Neuronal stem cell (in vitro differentiated cells): ENCODE measurements around the gene NEK2.

ENCODE experiments used
- DNase-seq: peaks from one replicate; pipeline ENCODE4 v3.0.0-alpha.2; 2013; ENCODE audit warnings: low spot score
- H2AFZ ChIP-seq: one replicate; pipeline ENCODE4 v1.6.1; 2013; ENCODE audit warnings: mild to moderate bottlenecking, low read length, inconsistent platforms
- H2AK5ac ChIP-seq: 2 replicates; pipeline ENCODE4 v1.6.1; 2013; ENCODE audit warnings: low read depth, mild to moderate bottlenecking, inconsistent platforms, low read length, moderate library complexity, mixed read lengths
- H2BK120ac ChIP-seq: 2 replicates; pipeline ENCODE4 v1.6.1; 2013; ENCODE audit warnings: low read depth, mild to moderate bottlenecking, inconsistent platforms, low read length, moderate library complexity, mixed read lengths
- H2BK12ac ChIP-seq: one replicate; pipeline ENCODE4 v1.6.1; 2013; ENCODE audit warnings: low read length, inconsistent platforms
- H2BK15ac ChIP-seq: 2 replicates; pipeline ENCODE4 v1.6.1; 2013; ENCODE audit warnings: mild to moderate bottlenecking, low read length, inconsistent platforms, mixed read lengths
- H2BK5ac ChIP-seq: one replicate; pipeline ENCODE4 v1.6.1; 2013; ENCODE audit warnings: inconsistent platforms, mild to moderate bottlenecking, low read length, moderate library complexity
- H3K14ac ChIP-seq: one replicate; pipeline ENCODE4 v1.6.1; 2013; ENCODE audit warnings: low read length, inconsistent platforms
- H3K18ac ChIP-seq: 2 replicates; pipeline ENCODE4 v1.6.1; 2013; ENCODE audit warnings: low read length, inconsistent platforms
- H3K23ac ChIP-seq: 2 replicates; pipeline ENCODE4 v1.6.1; 2013; ENCODE audit warnings: low read depth, mild to moderate bottlenecking, mixed read lengths, low read length, inconsistent platforms; ENCODE audit not compliant: poor library complexity
- H3K27ac ChIP-seq: replicated peaks from 3 replicates; pipeline ENCODE4 v1.5.1; 2013; ENCODE audit warnings: low read length, inconsistent platforms
- H3K27me3 ChIP-seq, 3 experiments: 2 replicates each; pipeline ENCODE4 v1.6.1; 2013; ENCODE audit warnings: low read length in 3 of 3, mild to moderate bottlenecking in 2 of 3, inconsistent platforms in 1 of 3, low read depth in 1 of 3, mixed read lengths in 1 of 3, moderate library complexity in 1 of 3; ENCODE audit not compliant: control insufficient read depth in 3 of 3, insufficient read depth in 3 of 3
- H3K36me3 ChIP-seq, 2 donors: replicated peaks in 1 of 2; 2 replicates each; pipeline ENCODE4 v1.6.1; 2013; ENCODE audit warnings: low read length in 2 of 2; ENCODE audit not compliant: control insufficient read depth in 2 of 2, insufficient read depth in 2 of 2
- H3K4ac ChIP-seq: 2 replicates; pipeline ENCODE4 v1.6.1; 2013; ENCODE audit warnings: inconsistent platforms, mild to moderate bottlenecking, low read length, moderate library complexity
- H3K4me1 ChIP-seq, 2 donors: 1 replicate in 1 of 2; 2 replicates in 1 of 2; pipeline ENCODE4 v1.6.1; 2013; ENCODE audit warnings: low read length in 2 of 2, low read depth in 1 of 2; ENCODE audit not compliant: control insufficient read depth in 2 of 2, insufficient read depth in 1 of 2
- H3K4me2 ChIP-seq: one replicate; pipeline ENCODE4 v1.6.1; 2013; ENCODE audit warnings: mild to moderate bottlenecking, low read length, inconsistent platforms; ENCODE audit not compliant: insufficient read depth, poor library complexity, severe bottlenecking
- H3K4me3 ChIP-seq, 2 donors: 2 replicates each; pipeline ENCODE4 v1.5.1; 2013; ENCODE audit warnings: low read length in 2 of 2, mild to moderate bottlenecking in 2 of 2, inconsistent platforms in 1 of 2, moderate library complexity in 1 of 2
- H3K79me1 ChIP-seq: one replicate; pipeline ENCODE4 v1.6.1; 2013; ENCODE audit warnings: low read depth, mild to moderate bottlenecking, inconsistent platforms, low read length, moderate library complexity
- H3K9ac ChIP-seq: one replicate; pipeline ENCODE4 v1.6.1; 2013; ENCODE audit warnings: mild to moderate bottlenecking, low read depth, low read length, inconsistent platforms; ENCODE audit not compliant: poor library complexity
- H3K9me3 ChIP-seq, 2 donors: replicated peaks in 1 of 2; 2 replicates each; pipeline versions ENCODE3 to v1.6.1; 2013; ENCODE audit warnings: low read length in 2 of 2, mild to moderate bottlenecking in 2 of 2, inconsistent platforms in 1 of 2, low read depth in 1 of 2, mixed read lengths in 1 of 2, moderate library complexity in 1 of 2; ENCODE audit not compliant: control insufficient read depth in 2 of 2, insufficient read depth in 1 of 2
- H4K8ac ChIP-seq: one replicate; pipeline ENCODE4 v1.6.1; 2013; ENCODE audit warnings: low read depth, mild to moderate bottlenecking, inconsistent platforms, low read length, moderate library complexity
- H4K91ac ChIP-seq: one replicate; pipeline ENCODE4 v1.6.1; 2013; ENCODE audit warnings: low read length, low read depth, mild to moderate bottlenecking, inconsistent platforms; ENCODE audit not compliant: poor library complexity
- WGBS, 2 donors: extraction: QIAGEN DNeasy Blood & Tissue Kit; methylation state at CpG; one replicate each; pipeline ENCODE4 v1.1.7; 2013; ENCODE audit warnings: missing lambda C conversion rate in 2 of 2, mixed read lengths in 1 of 2; ENCODE audit not compliant: insufficient read length in 2 of 2, insufficient replicate concordance in 1 of 2; ENCODE audit errors: extremely low coverage in 2 of 2; 5-methylcytosine and 5-hydroxymethylcytosine counted together

The NEK2 gene

DNA sequence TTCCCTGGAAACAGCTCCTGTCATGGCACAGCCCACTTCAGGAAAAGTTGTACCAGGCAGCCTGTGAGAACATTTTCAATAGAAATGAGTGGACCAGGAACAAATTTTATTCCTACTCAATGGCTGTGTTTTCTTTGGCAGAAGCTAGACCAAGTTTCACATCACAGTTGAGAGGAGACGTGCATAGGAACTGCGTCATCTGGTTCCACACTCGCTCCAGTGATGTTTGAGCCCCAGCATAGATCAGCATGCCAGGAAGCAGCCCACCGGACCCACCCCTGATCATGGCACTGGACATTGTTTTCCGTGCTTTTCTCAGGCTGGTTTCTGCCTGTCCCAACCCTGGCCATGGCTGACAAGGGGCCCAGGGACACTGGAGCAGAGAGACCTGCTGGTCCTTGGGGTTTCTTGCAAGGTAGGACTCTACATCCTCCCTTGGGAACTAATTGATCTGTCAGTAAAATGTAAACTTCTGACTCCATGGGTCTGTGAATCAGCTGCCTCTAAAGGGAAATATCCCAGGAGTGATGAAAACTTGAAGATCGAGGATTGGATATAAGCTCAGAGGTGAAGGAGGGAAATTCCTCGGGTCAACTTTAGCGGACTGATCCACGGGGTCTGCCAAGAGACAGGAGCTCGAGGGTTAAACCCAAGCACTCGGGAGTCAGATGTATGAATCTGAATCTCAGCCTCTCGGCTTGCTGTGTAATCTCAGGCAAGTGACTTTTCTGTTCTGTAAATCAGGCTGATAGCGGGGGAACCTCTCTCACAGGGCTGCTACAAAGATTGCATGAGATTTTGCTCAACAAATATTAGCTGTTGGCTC lies 35.7 kb downstream of the NEK2 start:
- no peak overlapping the region for H2AK5ac ChIP-seq
- H2BK12ac ChIP-seq, result no peak overlapping the region
- no peak overlapping the region for H2AFZ ChIP-seq
- no peak overlapping the region for H3K27ac ChIP-seq
- no peaks in the 10 kb centered on the region for H3K79me1 ChIP-seq
- no peak overlapping the region for H2BK15ac ChIP-seq
- no peaks in the 10 kb centered on the region for H3K36me3 ChIP-seq
- no peak overlapping the region for H2BK120ac ChIP-seq
- H3K4ac ChIP-seq, result no peak overlapping the region
- DNase-seq, result no peak
- H3K18ac ChIP-seq, result no peak overlapping the region
- no peak overlapping the region for H3K4me3 ChIP-seq
- H3K9ac ChIP-seq, result no peak overlapping the region
- no CpG with 5 or more reads among the region's 13 CpGs for WGBS, 2 donors
- H3K14ac ChIP-seq, result no peak overlapping the region
- no peak overlapping the region for H3K4me2 ChIP-seq
- H4K8ac ChIP-seq, result no peak overlapping the region
- H2BK5ac ChIP-seq, result no peak overlapping the region
- H3K27me3 ChIP-seq, result peaks cover 0 to 19% (median 0%) of the 10 kb centered on the region in 3 experiments
- peaks cover 2 to 6% of the 10 kb centered on the region in 2 donors for H3K4me1 ChIP-seq
- no peak overlapping the region for H3K23ac ChIP-seq
- no peak overlapping the region for H4K91ac ChIP-seq
- H3K9me3 ChIP-seq, result no peaks in the 10 kb centered on the region

DNA sequence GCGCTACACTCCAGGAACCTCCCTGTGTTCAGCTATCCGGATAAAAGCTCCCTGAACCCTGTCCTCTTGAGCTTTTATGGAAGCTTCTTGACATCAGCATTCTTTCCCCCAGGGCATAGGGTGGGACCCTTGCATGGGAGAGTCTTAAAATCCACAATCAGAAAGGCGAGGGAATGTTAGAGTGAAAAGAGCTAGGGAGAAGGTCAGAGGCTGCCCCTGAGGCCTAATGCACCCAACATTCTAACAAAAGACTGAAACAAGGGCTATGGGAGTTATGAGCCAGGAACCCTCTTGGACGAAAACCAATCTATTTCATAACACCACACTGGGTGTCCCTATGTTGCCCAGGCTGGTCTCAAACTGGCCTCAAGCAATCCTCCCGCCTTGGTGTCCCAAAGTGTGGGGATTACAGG lies 36.7 kb downstream of the NEK2 start:
- H4K91ac ChIP-seq, result no peak overlapping the region
- H3K18ac ChIP-seq, result no peak overlapping the region
- no peaks in the 10 kb centered on the region for H3K36me3 ChIP-seq
- H2BK12ac ChIP-seq, result no peak overlapping the region
- H3K9ac ChIP-seq, result no peak overlapping the region
- no peak overlapping the region for H4K8ac ChIP-seq
- no CpG with 5 or more reads among the region's 5 CpGs for WGBS, 2 donors
- no peak overlapping the region for H2AFZ ChIP-seq
- no peak overlapping the region for H3K23ac ChIP-seq
- no peak overlapping the region for H3K14ac ChIP-seq
- H3K4me3 ChIP-seq, result no peak overlapping the region
- peaks cover 0 to 26% (median 0%) of the 10 kb centered on the region in 3 experiments for H3K27me3 ChIP-seq
- no peak overlapping the region for H2BK15ac ChIP-seq
- H3K27ac ChIP-seq, result no peak overlapping the region
- H3K4ac ChIP-seq, result no peak overlapping the region
- DNase-seq, result no peak
- no peak overlapping the region for H2AK5ac ChIP-seq
- peaks cover 3 to 6% of the 10 kb centered on the region in 2 donors for H3K4me1 ChIP-seq
- H3K4me2 ChIP-seq, result no peak overlapping the region
- H3K9me3 ChIP-seq, result no peaks in the 10 kb centered on the region
- H2BK5ac ChIP-seq, result no peak overlapping the region
- no peak overlapping the region for H2BK120ac ChIP-seq
- H3K79me1 ChIP-seq, result no peaks in the 10 kb centered on the region

DNA sequence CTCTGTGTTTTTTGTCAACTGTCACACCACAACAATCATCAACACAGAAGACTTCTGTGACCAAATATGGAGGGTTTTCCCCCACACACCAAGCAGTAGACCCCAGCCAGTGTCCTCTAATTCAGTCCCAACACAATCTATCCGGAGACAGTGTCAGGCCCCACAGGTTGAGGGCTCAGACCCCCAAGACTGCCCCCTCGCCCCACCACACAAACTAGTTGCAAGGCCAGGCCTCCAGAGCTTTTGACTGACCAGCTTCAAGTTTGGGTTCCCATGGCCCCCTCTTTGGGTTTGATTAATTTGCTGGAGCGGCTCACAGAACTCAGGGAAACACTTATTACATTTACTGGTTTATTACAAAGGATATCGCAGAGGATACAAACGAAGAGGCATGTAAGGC lies 37.2 kb downstream of the NEK2 start:
- no CpG with 5 or more reads among the region's 5 CpGs for WGBS, 2 donors

DNA sequence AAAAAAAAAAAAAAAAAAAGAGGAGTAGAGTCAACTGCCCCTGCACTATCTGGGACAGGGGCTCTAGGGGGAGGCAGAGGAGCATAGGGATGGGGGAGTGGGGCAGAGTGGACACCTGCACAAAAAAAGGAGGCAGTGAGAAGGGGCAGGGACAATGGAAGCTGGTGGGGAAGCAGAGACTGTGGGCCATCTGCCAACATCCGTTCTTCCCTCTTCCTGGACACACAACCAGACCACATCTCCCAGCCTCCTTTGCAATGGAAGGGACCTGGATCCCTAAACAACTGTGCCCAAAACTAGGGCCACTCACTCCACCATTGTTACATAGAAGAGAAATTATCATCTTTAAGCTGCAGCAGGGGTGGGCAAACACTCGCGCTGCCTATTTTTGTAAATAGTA lies 38.4 kb downstream of the NEK2 start:
- no peak overlapping the region for H3K4me2 ChIP-seq
- H2AK5ac ChIP-seq, result no peak overlapping the region
- H4K8ac ChIP-seq, result no peak overlapping the region
- H3K23ac ChIP-seq, result no peak overlapping the region
- H3K9me3 ChIP-seq, result no peaks in the 10 kb centered on the region
- H3K27ac ChIP-seq, result no peak overlapping the region
- H3K4me3 ChIP-seq, result no peak overlapping the region
- no peak overlapping the region for H2BK5ac ChIP-seq
- no peak overlapping the region for H3K18ac ChIP-seq
- no peaks in the 10 kb centered on the region for H3K79me1 ChIP-seq
- DNase-seq, result no peak
- no peak overlapping the region for H2AFZ ChIP-seq
- H3K14ac ChIP-seq, result no peak overlapping the region
- H2BK12ac ChIP-seq, result no peak overlapping the region
- H3K36me3 ChIP-seq, result no peaks in the 10 kb centered on the region
- H3K4me1 ChIP-seq, result peaks cover 3 to 9% of the 10 kb centered on the region in 2 donors
- H3K9ac ChIP-seq, result no peak overlapping the region
- H4K91ac ChIP-seq, result no peak overlapping the region
- H3K4ac ChIP-seq, result no peak overlapping the region
- H3K27me3 ChIP-seq, result peaks cover 0 to 20% (median 0%) of the 10 kb centered on the region in 3 experiments
- WGBS, 2 donors, result no CpG with 5 or more reads among the region's 3 CpGs
- H2BK120ac ChIP-seq, result no peak overlapping the region
- no peak overlapping the region for H2BK15ac ChIP-seq

More for the DNA sequence above, 37.2 kb downstream of the NEK2 start:
- Histone ChIP-seq H3K4me1 (peaks cover 3 to 7% of the 10 kb centered on the region in 2 donors), H2BK12ac (no peak overlapping the region), H2BK120ac (no peak overlapping the region), H2AFZ (no peak overlapping the region), H4K91ac (no peak overlapping the region), H3K9me3 (no peaks in the 10 kb centered on the region), H2BK15ac (no peak overlapping the region), H3K14ac (no peak overlapping the region), H3K36me3 (no peaks in the 10 kb centered on the region), H3K79me1 (no peaks in the 10 kb centered on the region), H3K4me3 (no peak overlapping the region), H3K27me3 (peaks cover 0 to 27% (median 0%) of the 10 kb centered on the region in 3 experiments), H3K4ac (no peak overlapping the region), H3K23ac (no peak overlapping the region), H3K9ac (no peak overlapping the region), H3K4me2 (no peak overlapping the region), H2BK5ac (no peak overlapping the region), H3K18ac (no peak overlapping the region), H2AK5ac (no peak overlapping the region), H4K8ac (no peak overlapping the region), H3K27ac (no peak overlapping the region)
- DNase-seq, result no peak
